HG03575 (cell line): ENCODE data around the gene SPCS3.
"Not testable (repeated sequence)": the region's sequence is repeated elsewhere in the genome, so short reads cannot be mapped to it uniquely, and the experiment has no call there.

Experiments
- ATAC-seq: cut with Tn5 transposase; IDR thresholded peaks from one replicate; pipeline ENCODE4 v1.9.1; 2021; ENCODE audit not compliant: unreplicated experiment, insufficient number of reproducible peaks, low FRiP score; ENCODE audit errors: extremely low read depth

Gene SPCS3

GRCh38 chr4:176339936-176340761 is 20.4 kb downstream of the SPCS3 start:
- ATAC-seq: no peak

DNA sequence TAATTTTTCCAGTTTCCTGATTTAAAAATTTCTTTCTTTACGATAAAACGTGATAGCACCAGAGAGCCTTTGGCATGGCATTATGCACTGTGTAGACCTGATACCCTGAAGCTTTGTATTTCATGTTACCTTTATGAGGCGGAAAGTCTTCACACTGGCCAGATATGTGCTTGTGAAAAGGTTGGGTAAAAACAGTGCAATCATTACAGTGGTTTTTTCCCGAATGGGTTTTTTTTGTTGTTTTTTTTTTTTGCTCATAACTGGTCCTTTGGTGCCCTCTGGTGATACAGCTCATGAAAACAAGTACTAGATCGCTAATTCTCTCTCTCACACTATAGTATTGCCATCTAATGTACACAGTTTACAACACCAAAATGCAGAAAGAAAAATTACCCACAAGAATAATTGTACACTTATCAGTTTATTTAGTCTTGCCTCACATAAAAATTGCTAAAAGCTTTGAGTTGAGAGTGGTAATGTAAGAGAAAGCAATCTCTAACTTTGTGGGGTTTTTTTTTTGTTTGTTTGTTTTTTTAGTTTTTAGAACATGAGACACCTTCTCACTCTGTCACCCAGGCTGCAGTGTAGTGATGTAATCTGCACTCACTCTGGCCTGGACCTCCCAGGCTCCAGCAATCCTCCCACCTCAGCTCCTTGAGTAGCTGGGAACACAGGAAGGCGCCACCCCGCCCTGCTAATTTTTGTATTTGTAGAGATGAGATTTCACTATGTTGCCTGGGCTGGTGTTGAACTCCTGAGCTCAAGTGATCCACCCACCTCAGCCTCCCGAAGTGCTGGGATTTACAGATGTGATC is 21.3 kb downstream of the SPCS3 start:
- ATAC-seq: no peak

DNA sequence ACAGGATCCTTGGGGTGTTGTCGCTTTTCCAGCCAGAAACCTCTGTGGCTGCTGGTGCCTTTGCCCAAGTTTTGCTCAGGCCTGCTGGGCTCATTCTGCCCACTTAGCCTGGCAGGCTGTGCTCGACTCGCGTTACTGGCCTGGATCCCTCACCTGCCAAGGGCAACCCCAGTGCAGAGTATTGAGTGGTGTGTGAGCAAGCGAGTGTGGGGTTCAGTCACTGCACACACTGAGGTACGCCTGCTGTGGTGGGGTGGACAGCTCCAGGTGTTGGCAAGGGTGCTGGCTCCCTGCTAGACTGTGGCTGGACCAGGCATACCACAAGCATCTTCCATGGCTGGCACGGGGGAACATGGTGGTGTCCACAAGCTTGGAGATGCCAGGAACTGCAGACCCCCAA is 22.6 kb downstream of the SPCS3 start:
- ATAC-seq: no peak

GRCh38 chr4:176343286-176343685 is 23.5 kb downstream of the SPCS3 start:
- no peak for ATAC-seq

- ATAC-seq: not testable (repeated sequence)
These were observed 25.6 kb downstream of the SPCS3 start for GRCh38 chr4:176345346-176345745.

- not testable (repeated sequence) for ATAC-seq
These were observed 27.1 kb downstream of the SPCS3 start for GRCh38 chr4:176346836-176347235.

- no peak for ATAC-seq
These were observed 30.9 kb downstream of the SPCS3 start for GRCh38 chr4:176350671-176351070.

DNA sequence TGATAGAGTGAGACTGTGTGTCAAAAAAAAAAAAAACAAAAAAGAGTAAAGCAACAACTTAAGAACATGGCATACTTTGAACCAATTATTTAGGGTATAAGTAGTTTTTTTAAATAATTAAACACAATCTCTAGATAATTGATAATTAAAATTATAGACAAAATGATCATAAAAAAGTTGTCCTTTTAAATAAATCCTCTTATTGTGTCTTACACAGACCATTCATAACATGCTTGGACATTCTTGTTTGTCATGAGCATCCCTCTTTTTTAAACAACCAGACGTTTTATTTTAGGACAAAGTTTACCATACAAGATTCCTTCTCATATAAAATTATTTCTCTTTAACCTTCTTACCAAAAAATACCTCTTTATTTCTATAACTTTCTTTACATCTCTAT is 35.1 kb downstream of the SPCS3 start:
- ATAC-seq: no peak

- peak; percentile 99 for ATAC-seq
These were observed 37.8 kb downstream of the SPCS3 start for GRCh38 chr4:176357359-176358082.

GRCh38 chr4:176358083-176358469 is 38.3 kb downstream of the SPCS3 start:
- no peak for ATAC-seq

- no peak for ATAC-seq
These were observed 39.8 kb downstream of the SPCS3 start for GRCh38 chr4:176359590-176359989.

DNA sequence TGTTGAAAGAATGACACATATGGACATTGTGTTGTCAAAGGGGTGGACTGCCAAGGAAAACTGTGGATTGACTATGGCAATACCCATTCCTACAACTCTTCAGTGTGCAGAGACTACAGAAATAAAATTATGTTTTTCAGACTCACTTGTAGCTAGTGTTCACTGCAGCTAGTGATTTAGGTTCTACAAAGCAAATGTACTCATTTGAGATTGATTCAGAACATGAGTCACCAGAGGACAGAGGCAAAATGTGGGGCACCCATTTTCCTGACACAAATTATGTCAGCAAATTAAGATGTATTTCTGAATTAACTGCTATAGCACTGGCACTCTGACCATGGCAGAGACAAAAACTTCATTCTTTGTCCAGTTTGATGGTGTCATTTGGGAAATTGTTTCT is 40.7 kb downstream of the SPCS3 start:
- no peak for ATAC-seq

GRCh38 chr4:176363072-176363471 is 43.3 kb downstream of the SPCS3 start:
- ATAC-seq: no peak

GRCh38 chr4:176367771-176368465 is 48.2 kb downstream of the SPCS3 start:
- ATAC-seq: no peak

- ATAC-seq: no peak
These were observed 56.4 kb downstream of the SPCS3 start for GRCh38 chr4:176376032-176376614.

DNA sequence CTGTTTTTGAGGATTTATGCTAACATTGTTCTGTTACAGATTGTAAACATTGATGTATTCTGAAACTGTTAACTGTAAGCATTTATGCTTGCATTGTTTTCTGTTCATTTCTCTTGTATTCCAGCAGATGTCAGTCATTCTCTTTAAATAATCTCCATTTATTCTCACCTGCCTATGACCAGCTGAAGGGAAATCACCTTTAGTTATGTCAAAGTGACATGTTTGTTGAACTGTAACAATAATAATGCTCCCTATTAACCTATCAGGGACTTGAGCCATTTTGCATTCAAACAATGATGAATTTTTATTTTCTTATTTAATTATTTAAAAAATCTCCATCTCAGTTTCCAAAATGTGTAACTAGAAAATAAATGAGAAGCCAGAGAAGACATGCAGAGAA is 58.0 kb downstream of the SPCS3 start:
- peak; percentile 89 for ATAC-seq

GRCh38 chr4:176380352-176381157 is 60.8 kb downstream of the SPCS3 start:
- no peak for ATAC-seq
